Measurements from ENCODE around the gene AQP6.

The AQP6 gene

GRCh38 chr12:49929581-49929980, 43.2 kb upstream of the AQP6 start:
- no peak overlapping the region for H3K4me3 ChIP-seq (ENCODE audit: low read depth, low read length)
- no peak for DNase-seq (ENCODE audit: low read depth)
- TF ChIP-seq CTCF (IDR thresholded peaks at IDR 0.05; ENCODE audit: control insufficient read depth, extremely low read depth, insufficient read depth): no peak

- no peak overlapping the region for H3K4me3 ChIP-seq (ENCODE audit: low read depth, low read length)
- DNase-seq (ENCODE audit: low read depth): no peak
- no peak for TF ChIP-seq CTCF (IDR thresholded peaks at IDR 0.05; ENCODE audit: control insufficient read depth, extremely low read depth, insufficient read depth)
Measured at GRCh38 chr12:49930515-49931288, 42.0 kb upstream of the AQP6 start.

GRCh38 chr12:49932023-49932422, 40.7 kb upstream of the AQP6 start:
- DNase-seq (ENCODE audit: low read depth): no peak
- no peak for TF ChIP-seq CTCF (IDR thresholded peaks at IDR 0.05; ENCODE audit: control insufficient read depth, extremely low read depth, insufficient read depth)

GRCh38 chr12:49932533-49933130, 40.1 kb upstream of the AQP6 start:
- H3K4me3 ChIP-seq (ENCODE audit: low read depth, low read length): no peak overlapping the region
- TF ChIP-seq CTCF (IDR thresholded peaks at IDR 0.05; ENCODE audit: control insufficient read depth, extremely low read depth, insufficient read depth): no peak
- DNase-seq (ENCODE audit: low read depth): no peak

More at GRCh38 chr12:49932023-49932422, 40.7 kb upstream of the AQP6 start:
- no peak overlapping the region for H3K4me3 ChIP-seq (ENCODE audit: low read depth, low read length)

- H3K4me3 ChIP-seq (ENCODE audit: low read depth, low read length): no peak overlapping the region
- TF ChIP-seq CTCF (IDR thresholded peaks at IDR 0.05; ENCODE audit: control insufficient read depth, extremely low read depth, insufficient read depth): no peak
- DNase-seq (ENCODE audit: low read depth): no peak
Measured at GRCh38 chr12:49933796-49934195, 39.0 kb upstream of the AQP6 start.

GRCh38 chr12:49934505-49934904, 38.2 kb upstream of the AQP6 start:
- no peak overlapping the region for H3K4me3 ChIP-seq (ENCODE audit: low read depth, low read length)
- no peak for TF ChIP-seq CTCF (IDR thresholded peaks at IDR 0.05; ENCODE audit: control insufficient read depth, extremely low read depth, insufficient read depth)
- DNase-seq (ENCODE audit: low read depth): no peak

All from LNCaP clone FGC (cell line).